Measurements from ENCODE around the gene LRP1B.
"Not testable (repeated sequence)": the region's sequence is repeated elsewhere in the genome, so short reads cannot be mapped to it uniquely, and the experiment has no call there.

The LRP1B gene

DNA sequence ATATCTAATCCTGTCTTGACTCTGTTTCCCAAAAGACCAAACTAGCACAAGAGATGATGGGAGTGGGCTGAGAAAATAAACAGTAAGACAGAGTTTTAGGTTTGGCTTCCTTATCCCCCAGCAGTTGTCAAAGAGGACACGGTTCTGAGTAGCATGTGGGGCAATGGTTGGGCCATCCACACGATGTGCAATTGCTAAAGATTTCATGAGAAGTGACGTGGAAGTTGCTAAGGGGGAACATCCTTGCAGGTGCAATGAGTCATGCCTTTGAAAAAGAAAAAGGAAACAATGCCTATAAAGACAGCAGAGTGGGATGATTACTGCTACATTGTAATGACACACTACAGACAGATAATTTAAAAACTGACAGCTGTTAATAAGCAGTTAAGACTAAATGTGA is 1395.8 kb downstream of the LRP1B start:
- no peak for DNase-seq

DNA sequence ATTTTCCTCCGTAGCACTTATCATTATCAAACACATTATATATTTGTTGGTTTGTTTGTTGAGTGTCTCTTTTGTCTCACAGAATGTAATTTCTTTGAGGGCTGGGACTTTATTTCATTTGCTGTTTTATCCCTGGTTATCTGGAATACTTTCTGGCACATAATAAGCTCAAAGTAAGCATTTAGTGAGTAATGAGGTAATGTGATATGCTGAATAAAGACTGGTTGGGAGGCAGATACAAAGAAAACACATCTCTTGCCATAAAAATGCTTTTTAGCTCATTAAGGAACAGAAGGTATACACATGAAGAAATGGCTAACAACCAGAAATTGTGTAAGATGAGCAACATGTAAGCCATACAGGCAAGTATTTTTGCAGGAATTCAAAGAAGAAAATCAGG is 1411.8 kb downstream of the LRP1B start:
- DNase-seq: no peak

DNA sequence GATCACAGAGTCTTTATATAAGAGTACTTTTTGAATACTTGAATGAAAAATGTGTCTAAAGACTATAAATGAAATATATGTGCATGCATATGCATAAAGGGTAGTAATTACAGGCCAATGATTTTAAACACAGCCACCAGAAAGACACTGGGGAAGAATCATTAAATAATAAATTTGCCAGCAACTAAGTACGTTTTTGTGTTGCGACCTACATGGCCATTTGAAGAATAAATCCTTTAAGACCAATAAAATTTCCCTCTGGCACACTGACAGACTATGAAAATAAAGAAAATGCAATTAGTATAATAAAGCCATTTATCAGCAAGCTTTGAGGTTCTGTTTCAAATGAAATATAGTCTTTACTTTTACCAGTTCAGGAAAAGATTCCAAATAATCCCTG is 1413.3 kb downstream of the LRP1B start:
- DNase-seq: no peak

DNA sequence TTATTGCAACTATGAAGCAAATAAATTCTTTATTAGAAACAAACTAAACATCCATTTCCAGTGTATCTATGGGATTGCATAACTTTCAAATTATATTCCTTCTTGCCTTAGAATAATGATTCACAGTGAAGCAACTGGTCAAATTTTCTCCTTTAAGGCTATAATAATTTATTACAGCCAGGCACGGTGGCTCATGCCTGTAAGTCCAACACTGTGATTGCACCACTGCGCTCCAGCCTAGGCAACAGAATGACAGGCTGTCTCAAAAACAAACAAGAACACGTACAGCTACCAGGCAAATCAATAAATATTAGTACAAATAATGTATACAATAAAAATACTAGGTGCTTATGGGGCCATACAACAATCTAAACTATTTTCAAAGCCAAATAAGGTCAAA is 1416.2 kb downstream of the LRP1B start:
- no peak for DNase-seq

DNA sequence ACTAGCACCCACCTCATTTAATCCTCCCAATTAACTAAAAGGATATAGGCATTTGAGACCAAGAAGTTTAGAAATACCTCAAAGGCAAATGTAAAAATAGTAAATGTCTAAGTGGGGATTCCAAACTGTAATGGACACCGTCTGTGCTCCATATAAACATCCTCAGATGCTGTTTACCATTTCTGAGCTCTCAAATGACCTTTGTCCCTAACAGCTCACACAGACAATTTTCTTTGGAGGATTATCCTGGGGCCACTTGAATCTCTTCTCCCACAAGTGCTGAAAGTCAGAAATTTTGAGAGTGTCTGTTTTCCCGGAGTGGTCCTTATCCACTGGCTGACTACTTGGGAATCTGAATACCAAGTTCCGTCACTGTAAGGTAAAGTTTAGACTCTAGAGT is 1418.9 kb downstream of the LRP1B start:
- DNase-seq: no peak

DNA sequence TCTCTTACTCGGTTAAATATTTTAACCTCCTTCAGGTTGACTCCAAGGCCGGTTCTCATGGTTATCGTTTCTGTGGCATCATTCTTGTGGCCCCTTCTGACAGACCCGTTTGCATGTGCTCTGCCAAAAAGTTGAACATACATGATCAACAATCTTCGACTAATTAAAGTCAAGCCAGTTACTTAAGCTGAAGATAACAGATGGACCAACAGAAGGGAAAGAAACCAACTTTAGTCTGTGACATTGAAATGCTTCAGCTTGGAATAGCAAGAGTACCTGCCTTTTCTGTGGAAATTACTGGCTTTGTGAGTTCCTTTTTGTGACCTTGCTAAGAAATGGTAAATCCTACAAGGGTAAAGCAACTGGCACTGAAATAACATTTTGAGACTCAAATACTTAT is 1429.1 kb downstream of the LRP1B start:
- no peak for DNase-seq

DNA sequence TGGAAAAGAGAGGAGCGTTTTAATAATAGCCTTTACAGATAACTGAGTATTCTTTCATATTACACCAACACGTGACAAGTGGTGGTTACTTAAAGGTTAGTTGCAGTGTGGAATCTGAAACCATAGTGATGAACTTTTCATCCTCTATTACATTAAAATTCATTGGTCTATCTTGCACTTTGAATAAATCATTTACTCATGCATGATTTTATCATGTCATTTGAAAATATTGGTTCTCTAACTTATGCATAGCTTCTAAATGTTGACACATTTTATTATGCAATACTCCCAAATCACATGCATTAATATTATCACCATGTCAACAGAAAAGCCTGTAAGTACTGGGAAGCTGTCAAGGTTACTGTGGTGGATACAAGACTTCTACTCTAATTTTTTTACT is 1432.2 kb downstream of the LRP1B start:
- DNase-seq: no peak

DNA sequence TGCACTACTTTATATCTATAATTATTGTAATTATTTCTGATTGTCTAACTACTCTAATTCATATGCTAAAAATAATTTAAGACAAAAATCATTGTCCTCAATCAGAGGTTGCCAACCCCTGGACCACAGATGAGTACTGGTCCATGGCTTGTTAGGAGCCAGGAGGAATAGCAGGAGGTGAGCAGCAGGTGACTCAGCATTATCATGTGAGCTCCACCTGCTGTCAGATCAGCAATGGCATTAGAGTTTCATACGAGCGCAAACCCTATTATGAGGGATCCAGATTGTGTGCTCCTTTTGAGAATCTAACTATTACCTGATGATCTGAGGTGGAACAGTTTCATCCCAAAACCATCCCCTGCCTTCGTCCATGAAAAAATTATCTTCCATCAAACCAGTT is 1434.4 kb downstream of the LRP1B start:
- DNase-seq: no peak

DNA sequence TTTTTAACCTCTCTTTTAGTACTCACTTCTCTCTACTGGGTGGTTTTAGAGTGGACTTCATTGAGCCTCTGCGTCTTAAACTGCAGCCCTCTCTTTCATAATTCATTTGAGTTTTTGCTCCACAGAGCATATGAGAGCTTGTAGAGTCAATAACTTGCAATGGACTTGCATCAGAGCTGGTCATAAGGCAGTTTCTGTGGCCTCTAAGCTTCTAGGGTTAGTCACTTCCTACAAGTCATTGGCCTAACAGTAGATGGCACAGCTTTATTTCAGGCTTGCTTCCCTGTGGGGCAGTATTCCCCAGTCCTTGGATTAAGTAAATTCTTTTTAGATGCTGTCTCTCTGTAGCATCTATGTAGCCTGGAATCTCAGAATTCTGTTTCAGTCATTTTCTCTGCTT is 1435.7 kb downstream of the LRP1B start:
- DNase-seq: no peak

DNA sequence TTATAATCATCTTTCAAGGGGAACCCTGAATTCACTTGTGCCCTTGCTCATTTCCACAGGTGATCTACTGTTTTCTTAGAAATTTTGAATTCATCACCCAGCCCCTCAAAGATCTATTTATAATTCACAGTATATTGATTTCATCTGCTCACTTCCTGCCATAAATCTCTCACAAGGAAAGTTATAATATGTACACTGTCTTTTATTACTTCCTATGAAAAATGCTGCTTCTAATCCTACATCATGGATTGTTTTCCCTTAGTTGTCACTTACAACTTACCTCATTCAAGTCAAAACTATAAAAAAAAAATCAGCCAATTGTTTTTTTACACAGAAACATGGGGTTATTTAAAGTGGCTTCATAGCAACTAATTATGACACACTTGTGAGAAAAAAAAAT is 1443.0 kb downstream of the LRP1B start:
- no peak for DNase-seq

DNA sequence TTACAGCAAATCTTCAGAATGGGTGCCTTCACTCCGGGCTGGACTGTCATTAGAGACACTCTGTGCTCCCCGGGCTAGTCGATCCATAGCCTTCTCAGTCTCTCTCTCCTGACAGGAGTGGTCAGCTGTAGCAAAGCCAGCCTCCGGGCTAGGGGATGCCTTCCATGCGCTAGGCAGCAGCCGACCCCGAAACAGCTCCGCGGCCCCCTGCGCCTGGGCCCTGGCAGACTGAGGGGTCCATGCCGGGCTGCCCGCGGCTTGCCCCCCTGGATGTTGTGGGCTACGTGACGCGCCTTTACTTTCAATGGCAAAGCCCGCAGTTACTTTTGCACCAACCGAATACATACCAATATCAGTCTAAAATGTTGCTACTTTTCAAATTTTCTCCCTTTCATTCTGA is 1447.2 kb downstream of the LRP1B start:
- DNase-seq: no peak

DNA sequence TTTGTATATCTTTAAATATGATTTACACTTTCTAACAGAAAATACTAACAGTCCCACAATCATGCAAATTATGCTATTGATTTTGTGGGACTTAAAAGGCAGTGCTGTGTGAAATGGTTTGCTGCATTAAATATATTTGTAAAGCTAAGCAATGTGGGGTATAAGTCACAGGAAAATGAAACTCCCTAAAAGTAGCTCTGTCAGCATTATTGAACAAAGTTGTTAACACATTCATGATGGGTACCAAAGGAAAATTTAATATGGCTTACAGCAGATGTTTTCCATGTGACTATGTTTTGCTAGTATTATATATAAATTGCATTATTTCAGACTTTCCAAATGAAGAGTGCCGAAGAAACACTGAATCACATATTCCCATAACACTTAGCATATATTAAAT is 1450.0 kb downstream of the LRP1B start:
- DNase-seq: no peak

DNA sequence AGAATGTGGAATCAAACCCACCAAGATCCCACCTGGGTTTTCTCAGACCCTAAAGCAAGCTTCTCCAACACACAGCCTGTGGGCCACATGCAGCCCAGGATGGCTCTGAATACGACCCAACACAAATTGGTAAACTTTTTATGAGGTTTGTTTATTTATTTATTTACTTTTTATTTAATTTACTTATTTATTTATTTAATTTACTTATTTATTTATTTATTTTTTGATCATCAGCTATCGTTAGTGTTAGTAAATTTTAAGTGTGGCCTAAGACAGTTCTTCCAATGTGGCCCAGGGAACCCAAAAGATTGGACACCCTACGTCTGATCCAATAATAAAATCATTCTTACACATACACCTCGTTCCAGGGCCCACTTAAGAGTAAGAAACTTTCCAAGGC is 1451.1 kb downstream of the LRP1B start:
- no peak for DNase-seq

DNA sequence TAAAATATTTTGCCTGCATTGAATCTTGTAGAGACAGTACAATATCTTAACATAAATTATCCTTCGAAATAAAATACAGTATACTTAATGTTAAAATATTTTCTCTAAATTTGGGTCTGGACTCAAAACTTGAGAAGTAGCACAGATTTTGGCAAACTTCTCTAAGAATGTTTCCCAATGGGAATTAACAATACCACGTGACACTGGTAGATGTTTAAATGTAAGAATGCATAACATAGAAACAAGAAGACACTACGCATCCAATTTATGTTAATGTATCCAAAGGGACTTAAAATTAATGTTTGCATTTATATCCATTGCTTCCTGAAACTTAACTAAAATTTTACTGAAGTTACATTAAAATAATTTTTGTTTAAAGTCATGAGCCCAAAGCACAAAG is 1460.9 kb downstream of the LRP1B start:
- DNase-seq: no peak

DNA sequence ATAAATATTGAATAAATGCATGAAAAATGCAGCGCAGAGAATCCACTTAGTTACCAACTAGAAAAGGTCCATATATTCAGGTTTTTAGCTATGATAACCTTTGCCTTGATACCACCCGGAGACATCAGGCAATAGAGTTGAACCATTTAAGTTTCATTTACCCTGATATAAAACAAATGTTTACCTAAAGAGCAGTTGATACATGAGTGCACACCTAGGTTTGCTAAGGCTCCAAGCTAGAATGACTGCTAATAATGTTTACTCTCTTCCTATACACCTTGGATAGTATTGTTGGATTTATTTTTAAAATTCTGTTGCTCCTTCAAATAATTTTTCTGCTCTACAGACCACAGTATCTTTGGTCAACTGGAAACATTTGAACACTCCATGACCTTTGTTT is 1463.6 kb downstream of the LRP1B start:
- no peak for DNase-seq

DNA sequence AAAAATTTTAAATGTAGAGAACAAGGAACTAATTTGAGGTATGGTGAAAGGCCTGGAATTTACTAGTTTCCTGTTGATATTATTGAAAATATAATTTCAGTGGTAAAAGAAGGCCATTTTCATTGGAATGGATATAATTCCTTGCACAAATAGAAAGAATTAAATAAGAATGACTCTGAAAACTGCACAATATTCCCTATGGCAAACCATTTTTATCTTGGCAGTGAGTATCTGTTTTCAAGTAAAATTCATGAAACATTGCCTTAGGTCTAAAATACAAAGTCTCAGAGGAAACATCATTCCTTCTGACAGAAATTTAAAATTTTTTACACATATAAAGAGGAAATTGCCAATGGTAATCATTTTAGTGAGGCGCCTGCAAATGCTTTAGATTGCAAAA is 1468.3 kb downstream of the LRP1B start:
- DNase-seq: no peak

DNA sequence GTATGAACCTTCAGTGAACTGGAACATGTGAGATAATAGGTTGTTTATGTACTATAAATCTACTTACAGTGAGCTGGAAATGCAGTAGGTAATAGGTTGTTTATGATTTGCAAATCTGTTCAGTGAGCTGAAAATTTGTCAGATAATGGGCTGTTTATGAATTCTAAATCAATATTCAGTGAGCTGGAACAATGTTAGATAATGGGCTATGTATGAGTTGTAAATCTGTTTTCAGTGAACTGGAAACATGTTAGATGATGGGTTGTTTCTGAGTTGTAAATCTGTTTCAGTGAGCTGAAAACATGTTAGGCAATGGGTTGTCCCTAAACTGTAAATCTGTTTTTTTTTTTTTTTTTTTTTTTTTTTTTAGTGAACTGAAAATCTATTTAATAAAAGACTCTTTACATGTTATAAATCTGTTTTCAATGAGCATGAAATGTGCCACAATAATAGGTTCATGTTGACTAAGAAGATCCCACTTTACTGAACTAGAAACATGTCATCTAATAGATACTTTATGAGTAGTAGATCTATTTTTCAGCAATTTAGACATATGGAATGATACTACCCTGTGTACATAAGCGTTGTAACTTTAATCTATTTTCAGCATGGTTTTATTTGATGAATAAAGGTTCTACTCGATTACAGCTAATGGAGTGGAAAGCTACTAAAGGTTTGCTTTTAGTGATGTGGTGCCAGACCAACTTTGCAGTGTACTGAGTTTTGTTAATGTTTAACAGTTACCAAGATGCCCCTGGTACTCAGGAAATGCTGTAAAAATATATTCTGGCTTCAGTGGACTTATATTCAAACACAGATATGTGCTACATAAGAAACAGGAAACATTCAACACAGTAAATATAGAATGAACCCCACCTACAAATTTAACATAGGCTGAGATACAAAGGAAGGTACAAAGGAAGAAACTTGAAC is 1471.8 kb downstream of the LRP1B start:
- DNase-seq: no peak

DNA sequence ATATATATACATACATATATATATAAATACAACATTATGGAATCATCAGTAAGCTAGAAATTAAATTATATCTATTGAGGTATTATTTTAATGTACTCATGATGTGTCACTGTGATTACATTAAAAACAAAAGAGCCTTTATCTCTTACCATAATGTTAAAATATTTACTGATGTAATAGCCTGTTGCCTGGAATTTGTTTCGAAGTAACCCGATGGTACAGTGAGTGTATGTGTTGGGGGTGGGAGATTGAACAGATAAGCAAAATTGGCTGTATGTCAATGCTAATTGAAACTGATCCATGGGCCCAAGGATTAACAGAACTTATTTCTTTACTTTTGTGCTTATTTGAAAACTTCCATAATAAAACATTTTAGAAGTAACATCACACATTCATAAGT is 1473.2 kb downstream of the LRP1B start:
- no peak for DNase-seq

DNA sequence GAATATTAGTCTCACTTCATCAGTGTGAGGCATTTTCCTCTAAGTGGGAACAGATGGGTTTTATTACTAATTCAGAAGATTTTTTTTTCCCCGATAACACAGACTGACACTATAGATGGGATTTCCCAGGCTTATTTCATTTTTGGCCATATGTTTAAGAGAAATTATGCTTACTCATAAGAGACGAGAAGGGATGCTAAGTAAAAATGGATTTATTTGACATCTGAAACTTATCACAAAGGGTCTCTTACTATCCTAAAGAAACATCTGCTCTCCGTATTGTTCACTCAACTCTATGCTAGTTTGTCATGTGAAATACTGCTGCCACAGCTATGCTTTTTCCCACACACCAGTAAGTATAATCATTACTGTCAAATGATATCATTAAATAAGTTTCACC is 1476.3 kb downstream of the LRP1B start:
- DNase-seq: no peak

DNA sequence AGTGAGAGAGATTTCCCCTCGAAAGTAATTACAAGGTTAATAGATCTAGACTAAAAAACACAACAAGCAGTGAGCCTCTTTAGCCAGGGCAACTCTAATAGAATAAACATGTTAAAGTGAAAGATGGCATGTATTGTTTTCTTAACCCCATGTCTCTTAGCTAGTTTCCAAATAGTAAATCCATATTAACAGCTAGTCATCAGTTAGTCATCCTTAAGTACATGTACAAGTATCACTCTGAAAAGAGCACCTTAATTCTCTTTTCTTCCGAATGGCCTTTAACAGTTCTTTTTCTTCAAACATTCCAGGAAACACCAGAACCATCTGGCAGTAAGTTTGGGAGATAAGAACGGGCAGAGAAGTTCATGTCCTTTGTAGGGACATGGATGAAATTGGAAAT is 1480.0 kb downstream of the LRP1B start:
- DNase-seq: no peak

DNA sequence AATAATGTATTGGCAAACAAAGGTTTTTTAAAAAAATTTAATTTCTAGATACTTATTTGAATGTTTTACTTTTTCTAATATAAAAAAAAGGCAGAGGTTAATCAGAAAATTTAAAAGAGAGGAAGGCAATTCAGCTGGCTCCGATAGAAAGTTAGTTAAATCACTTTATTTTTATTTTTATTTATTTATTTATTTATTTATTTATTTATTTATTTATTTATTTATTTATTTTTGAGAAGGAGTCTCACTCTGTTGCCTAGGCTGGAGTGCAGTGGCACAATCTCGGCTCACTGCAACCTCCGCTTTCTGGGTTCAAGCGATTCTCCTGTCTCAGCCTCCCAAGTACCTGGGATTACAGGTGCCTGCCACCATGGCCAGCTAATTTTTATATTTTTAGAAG is 1480.7 kb downstream of the LRP1B start:
- not testable (repeated sequence) for DNase-seq

DNA sequence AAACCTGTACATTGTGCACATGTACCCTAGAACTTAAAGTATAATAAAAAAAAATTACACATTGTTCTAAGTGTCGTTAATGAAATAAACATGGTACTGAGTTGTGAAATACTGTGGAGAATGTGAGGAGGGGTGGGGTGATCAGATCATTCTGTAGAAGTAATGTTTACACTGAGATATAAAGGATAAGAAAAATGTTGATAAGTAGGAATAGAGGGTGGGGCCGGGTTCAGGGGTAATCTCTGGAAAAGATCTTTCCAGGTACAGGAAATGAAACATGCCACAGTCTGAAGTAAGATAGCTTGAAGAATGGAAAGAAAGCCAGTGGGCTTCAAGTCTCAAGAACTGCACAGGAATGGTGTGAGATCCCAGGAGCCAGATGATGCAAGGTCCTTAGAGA is 1482.4 kb downstream of the LRP1B start:
- DNase-seq: no peak

DNA sequence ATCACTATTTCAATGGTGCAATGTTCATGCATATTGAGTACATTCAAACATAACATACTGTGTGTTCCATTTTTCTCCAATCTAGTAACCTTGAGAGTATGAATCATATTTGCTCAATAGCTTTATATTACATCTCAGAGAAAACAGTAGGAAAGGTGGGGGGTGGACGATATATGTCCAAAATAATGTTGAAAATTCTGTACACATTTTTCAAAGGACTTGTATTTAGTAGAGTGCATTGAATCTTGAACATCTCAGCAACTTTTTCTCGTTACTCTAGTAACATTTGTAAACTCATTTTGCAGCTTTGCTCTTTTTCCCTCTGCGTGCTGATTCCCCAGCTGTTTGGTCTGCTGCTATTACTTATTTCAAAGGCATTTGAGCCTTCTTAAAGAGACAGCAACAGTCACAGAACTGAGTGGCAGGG is 1487.0 kb downstream of the LRP1B start:
- no peak for DNase-seq

DNA sequence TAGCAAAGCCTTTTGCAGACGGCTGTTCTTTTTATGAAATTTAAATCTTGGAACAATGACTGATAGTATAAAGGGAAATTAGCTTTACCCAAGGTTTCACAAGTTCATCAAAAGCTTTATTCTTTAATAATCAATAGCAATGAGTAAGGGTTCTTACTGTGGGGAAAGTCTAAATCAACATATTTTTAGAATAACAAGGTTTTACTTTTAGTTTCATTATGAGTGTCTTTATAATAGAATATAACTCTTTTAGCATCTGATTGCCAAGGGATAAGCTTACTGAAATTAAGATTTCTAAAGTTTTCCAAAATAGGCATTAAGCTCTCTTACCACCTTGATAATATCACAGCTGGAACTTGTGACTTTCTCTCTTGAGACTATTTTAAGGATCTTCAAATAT is 1489.7 kb downstream of the LRP1B start:
- DNase-seq: no peak

DNA sequence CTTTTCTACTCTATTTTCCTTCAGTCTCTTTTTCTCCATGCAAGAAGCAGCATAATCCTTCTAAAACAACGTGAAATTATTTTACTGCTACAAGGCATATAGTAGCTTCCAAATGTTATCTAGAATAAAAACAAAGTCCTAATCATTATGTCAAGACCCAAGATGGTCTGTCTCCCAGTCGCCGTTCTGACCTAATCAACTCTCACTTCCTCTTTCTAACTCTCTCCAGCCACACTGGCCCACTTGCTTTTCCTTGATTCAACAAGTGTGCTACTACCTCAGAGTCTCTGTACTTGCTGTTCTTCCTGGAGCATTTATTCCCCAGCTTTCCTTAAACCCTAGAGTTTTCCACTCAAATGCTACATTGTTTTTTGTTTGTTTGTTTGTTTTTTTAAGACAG is 1491.2 kb downstream of the LRP1B start:
- DNase-seq: no peak

Data from activated CD4-positive, CD25-positive, alpha-beta regulatory T cell treated with anti-CD3 and anti-CD28 coated beads, Interleukin-2, amount 50 U/mL, for 72 hours (primary cell).